ENCODE measurements around the gene SRPK1. TPM values are rescaled to one million over a fixed set of nuclear protein-coding genes. Genes with fewer than 3 reads are reported as not detected.

The SRPK1 gene
- total and polyA plus RNA-seq, 10 of the 15 experiments (the other 5 are each of a cell fraction or from before 2014, with no cell fraction given): 47.4 to 112 (median 85.8) TPM

DNA sequence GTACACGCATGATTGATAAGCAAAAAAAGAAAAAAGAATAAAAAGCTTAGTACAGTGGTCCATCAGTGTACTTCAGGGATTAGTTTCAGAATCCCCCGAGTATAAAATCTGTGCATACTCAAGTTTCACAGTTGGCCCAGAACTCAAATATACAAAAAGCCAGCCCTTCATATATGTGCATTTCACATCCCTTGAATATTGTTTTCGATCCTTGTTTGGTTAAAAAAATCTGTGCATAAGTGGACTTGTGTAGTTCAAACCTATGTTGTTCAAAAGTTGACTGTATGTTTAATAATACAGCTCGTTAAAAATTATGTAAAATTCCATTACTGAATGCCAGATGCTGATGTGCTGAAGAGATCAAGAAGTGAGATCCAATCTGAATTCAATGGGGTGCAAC lies 61.5 kb downstream of the SRPK1 start (continued):
- no peak for TF ChIP-seq ZZZ3 (IDR thresholded peaks at IDR 0.05; ENCODE audit: control insufficient read depth, insufficient read length, low read depth)
- TF ChIP-seq ZNF384 (IDR thresholded peaks at IDR 0.05; ENCODE audit: borderline replicate concordance, low read depth, low read length): no peak

DNA sequence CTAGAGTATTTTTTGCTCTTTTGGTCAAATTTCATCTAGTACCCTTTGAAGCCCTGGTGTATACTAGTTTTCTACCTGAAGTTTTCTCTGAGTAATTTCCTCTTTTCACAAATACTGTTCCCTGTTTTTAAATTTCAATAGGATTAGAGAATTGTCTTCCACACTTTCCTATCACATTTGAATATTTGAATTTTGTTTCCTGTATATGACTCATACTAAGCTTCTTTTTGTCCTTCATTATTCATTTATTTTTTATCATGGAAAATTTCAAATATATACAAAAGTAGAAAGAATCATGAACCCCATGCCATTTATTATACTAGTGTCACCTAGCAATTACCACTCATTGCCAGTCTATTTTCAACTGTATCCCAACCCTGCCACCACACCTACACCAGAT lies 63.0 kb downstream of the SRPK1 start:
- CTCF ChIA-PET: interaction anchor here (1.2 kb wide), 1 partner anchor 29 kb away, joined by 3 read pairs; no protein-coding TSS in a partner anchor
- Histone ChIP-seq H3K27me3 (replicated peaks in 1 of 2; ENCODE audit: control insufficient read depth in 2 of 2, insufficient read depth in 2 of 2, low read length in 1 of 2) (no peaks in the 10 kb centered on the region), H2AFZ (ENCODE audit: control insufficient read depth, low read depth, low read length) (no peak overlapping the region), H4K20me1 (ENCODE audit: control insufficient read depth, insufficient read depth) (no peaks in the 10 kb centered on the region), H3K79me2 (ENCODE audit: control insufficient read depth, insufficient read depth, low read length) (no peaks in the 10 kb centered on the region), H3K36me3 (ENCODE audit: control insufficient read depth in 2 of 2, insufficient read depth in 2 of 2, low read length in 1 of 2) (peaks cover 13 to 15% of the 10 kb centered on the region in 2 experiments; a peak in 3 of 4 replicates), H3K27ac (ENCODE audit: control insufficient read depth, insufficient read depth) (no peak overlapping the region), H3K9ac (ENCODE audit: control insufficient read depth, insufficient read depth, low read length) (no peak overlapping the region), H3K4me1 (ENCODE audit: control insufficient read depth, insufficient read depth, low read length) (no peaks in the 10 kb centered on the region), H3K9me3 (replicated peaks; ENCODE audit: control insufficient read depth, insufficient read depth, low read length) (no peaks in the 10 kb centered on the region), H3K4me2 (ENCODE audit: control insufficient read depth, insufficient read depth) (no peak overlapping the region), H3K4me3 (no peak overlapping the region)
- SMC1A ChIA-PET (ENCODE audit: uncharacterized antibody, unreplicated experiment): interaction anchor here (0.9 to 1.2 kb wide), 3 partner anchors 11 to 175 kb away, joined by 3 to 5 read pairs (median 4); no protein-coding TSS in a partner anchor
- ATAC-seq (no peak), DNase-seq (ENCODE audit: low read depth, low spot score) (no peak), FAIRE-seq (no peak)
- BruUV-seq (replicated peaks): no TSS peak
- in situ Hi-C loops (cut with MboI) (no loop called here), intact Hi-C loops (cut with micrococcal nuclease; ENCODE audit: unreplicated experiment) (no loop called here)
- RAD21 ChIA-PET (ENCODE audit: unreplicated experiment): no interaction called here
- POLR2A ChIA-PET: no interaction called here
- no peak for TF ChIP-seq RAD51 (IDR thresholded peaks at IDR 0.05)
- no peak for TF ChIP-seq KAT2A (conservative IDR thresholded peaks at IDR 0.05; ENCODE audit: control insufficient read depth, low read depth, low read length)
- TF ChIP-seq POLR2AphosphoS5 (IDR thresholded peaks at IDR 0.05; ENCODE audit: low read length): no peak
- TF ChIP-seq, protein P1, sequence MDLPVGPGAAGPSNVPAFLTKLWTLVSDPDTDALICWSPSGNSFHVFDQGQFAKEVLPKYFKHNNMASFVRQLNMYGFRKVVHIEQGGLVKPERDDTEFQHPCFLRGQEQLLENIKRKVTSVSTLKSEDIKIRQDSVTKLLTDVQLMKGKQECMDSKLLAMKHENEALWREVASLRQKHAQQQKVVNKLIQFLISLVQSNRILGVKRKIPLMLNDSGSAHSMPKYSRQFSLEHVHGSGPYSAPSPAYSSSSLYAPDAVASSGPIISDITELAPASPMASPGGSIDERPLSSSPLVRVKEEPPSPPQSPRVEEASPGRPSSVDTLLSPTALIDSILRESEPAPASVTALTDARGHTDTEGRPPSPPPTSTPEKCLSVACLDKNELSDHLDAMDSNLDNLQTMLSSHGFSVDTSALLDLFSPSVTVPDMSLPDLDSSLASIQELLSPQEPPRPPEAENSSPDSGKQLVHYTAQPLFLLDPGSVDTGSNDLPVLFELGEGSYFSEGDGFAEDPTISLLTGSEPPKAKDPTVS (IDR thresholded peaks at IDR 0.05; ENCODE audit: low read depth, low read length): no peak
- no peak for TF ChIP-seq SREBF2 (IDR thresholded peaks at IDR 0.05; ENCODE audit: low read length)
- TF ChIP-seq SRF (IDR thresholded peaks at IDR 0.05; ENCODE audit: low read depth in 2 of 2, low read length in 2 of 2): no peak
- no peak for TF ChIP-seq BRCA1 (IDR thresholded peaks at IDR 0.05; ENCODE audit: low read depth, low read length)
- TF ChIP-seq, protein P2, sequence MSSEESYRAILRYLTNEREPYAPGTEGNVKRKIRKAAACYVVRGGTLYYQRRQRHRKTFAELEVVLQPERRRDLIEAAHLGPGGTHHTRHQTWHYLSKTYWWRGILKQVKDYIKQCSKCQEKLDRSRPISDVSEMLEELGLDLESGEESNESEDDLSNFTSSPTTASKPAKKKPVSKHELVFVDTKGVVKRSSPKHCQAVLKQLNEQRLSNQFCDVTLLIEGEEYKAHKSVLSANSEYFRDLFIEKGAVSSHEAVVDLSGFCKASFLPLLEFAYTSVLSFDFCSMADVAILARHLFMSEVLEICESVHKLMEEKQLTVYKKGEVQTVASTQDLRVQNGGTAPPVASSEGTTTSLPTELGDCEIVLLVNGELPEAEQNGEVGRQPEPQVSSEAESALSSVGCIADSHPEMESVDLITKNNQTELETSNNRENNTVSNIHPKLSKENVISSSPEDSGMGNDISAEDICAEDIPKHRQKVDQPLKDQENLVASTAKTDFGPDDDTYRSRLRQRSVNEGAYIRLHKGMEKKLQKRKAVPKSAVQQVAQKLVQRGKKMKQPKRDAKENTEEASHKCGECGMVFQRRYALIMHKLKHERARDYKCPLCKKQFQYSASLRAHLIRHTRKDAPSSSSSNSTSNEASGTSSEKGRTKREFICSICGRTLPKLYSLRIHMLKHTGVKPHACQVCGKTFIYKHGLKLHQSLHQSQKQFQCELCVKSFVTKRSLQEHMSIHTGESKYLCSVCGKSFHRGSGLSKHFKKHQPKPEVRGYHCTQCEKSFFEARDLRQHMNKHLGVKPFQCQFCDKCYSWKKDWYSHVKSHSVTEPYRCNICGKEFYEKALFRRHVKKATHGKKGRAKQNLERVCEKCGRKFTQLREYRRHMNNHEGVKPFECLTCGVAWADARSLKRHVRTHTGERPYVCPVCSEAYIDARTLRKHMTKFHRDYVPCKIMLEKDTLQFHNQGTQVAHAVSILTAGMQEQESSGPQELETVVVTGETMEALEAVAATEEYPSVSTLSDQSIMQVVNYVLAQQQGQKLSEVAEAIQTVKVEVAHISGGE (CRISPR knock-in tag; IDR thresholded peaks at IDR 0.05): no peak
- TF ChIP-seq, protein P3, sequence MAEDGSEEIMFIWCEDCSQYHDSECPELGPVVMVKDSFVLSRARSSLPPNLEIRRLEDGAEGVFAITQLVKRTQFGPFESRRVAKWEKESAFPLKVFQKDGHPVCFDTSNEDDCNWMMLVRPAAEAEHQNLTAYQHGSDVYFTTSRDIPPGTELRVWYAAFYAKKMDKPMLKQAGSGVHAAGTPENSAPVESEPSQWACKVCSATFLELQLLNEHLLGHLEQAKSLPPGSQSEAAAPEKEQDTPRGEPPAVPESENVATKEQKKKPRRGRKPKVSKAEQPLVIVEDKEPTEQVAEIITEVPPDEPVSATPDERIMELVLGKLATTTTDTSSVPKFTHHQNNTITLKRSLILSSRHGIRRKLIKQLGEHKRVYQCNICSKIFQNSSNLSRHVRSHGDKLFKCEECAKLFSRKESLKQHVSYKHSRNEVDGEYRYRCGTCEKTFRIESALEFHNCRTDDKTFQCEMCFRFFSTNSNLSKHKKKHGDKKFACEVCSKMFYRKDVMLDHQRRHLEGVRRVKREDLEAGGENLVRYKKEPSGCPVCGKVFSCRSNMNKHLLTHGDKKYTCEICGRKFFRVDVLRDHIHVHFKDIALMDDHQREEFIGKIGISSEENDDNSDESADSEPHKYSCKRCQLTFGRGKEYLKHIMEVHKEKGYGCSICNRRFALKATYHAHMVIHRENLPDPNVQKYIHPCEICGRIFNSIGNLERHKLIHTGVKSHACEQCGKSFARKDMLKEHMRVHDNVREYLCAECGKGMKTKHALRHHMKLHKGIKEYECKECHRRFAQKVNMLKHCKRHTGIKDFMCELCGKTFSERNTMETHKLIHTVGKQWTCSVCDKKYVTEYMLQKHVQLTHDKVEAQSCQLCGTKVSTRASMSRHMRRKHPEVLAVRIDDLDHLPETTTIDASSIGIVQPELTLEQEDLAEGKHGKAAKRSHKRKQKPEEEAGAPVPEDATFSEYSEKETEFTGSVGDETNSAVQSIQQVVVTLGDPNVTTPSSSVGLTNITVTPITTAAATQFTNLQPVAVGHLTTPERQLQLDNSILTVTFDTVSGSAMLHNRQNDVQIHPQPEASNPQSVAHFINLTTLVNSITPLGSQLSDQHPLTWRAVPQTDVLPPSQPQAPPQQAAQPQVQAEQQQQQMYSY (CRISPR knock-in tag; IDR thresholded peaks at IDR 0.05): no peak
- no peak for TF ChIP-seq KLF5 (IDR thresholded peaks at IDR 0.05; ENCODE audit: partially characterized antibody)
- no peak for TF ChIP-seq SUZ12 (IDR thresholded peaks at IDR 0.05; ENCODE audit: unreplicated experiment)
- no peak for TF ChIP-seq RELA (IDR thresholded peaks at IDR 0.05; ENCODE audit: borderline replicate concordance, partially characterized antibody)
